ENCODE data around the gene OVOL3. TPM values are rescaled to one million over a fixed set of nuclear protein-coding genes. Genes with fewer than 3 reads are reported as not detected.
A peak's percentile ranks its signal among the peaks of the same experiment; 100 is the strongest.

OVOL3 gene
- total RNA-seq, 1 donor from 2014 or later: not detected

DNA sequence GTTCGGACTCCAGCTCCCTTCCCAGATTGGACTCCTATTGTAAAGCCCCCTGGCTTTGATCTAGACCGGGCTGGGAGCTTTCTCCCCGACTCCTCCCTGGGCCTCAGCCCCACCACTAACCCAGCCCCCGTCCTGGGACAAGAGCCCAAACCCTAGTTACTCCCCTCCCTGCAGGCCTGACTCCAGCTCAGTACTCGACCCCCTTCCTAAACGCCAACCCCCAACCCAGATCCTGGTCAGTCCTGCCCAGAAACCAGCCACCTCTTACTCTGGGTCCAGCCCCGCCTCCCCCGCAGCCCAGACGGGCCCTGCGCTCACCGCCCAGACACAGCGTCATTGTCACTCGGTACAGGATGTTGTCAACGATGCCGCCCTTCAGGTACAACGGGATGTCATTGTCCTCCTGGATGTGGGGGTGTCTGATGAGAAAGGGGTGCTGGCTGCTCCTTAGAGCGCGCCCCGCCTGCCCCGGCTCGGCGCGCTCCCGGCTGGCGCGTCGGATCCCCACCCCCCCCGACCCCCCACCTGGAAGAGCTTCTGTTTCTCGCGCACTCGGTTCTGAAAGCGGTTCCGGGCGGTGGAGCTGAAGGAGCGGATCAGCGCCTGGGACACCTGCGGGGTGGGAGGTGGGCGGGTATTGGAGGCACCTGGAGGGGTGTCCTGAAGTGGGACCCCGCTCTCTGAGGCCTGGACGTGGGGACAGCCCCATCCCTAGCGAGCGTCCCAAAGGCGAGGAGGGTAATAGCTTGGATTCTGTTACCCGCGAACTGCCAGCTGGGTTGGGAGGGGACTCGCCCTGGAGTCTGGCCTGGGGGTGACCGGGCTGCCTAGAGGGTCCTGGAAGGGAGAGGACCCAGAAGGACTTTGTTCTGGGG, 40.4 kb downstream of the OVOL3 start:
- TF ChIP-seq POLR2A (IDR thresholded peaks at IDR 0.05): peak in 1 of 2 donors; percentile 13
- TF ChIP-seq POLR2AphosphoS5 (IDR thresholded peaks at IDR 0.05; ENCODE audit: insufficient read depth in 1 of 2, low read depth in 1 of 2): peak in 1 of 2 donors; percentile 71
- TF ChIP-seq, protein P1, sequence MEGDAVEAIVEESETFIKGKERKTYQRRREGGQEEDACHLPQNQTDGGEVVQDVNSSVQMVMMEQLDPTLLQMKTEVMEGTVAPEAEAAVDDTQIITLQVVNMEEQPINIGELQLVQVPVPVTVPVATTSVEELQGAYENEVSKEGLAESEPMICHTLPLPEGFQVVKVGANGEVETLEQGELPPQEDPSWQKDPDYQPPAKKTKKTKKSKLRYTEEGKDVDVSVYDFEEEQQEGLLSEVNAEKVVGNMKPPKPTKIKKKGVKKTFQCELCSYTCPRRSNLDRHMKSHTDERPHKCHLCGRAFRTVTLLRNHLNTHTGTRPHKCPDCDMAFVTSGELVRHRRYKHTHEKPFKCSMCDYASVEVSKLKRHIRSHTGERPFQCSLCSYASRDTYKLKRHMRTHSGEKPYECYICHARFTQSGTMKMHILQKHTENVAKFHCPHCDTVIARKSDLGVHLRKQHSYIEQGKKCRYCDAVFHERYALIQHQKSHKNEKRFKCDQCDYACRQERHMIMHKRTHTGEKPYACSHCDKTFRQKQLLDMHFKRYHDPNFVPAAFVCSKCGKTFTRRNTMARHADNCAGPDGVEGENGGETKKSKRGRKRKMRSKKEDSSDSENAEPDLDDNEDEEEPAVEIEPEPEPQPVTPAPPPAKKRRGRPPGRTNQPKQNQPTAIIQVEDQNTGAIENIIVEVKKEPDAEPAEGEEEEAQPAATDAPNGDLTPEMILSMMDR (IDR thresholded peaks at IDR 0.05): no peak
- intact Hi-C loops (cut with DNase I): no loop called here
- H3K9me3 ChIP-seq: no peaks in the 10 kb centered on the region
- peak overlapping the region; percentile 96 for H3K27ac ChIP-seq
- H3K36me3 ChIP-seq: peaks cover 0 to 42% of the 10 kb centered on the region in 2 donors
- H3K4me3 ChIP-seq: peak overlapping the region; percentile 63 to 72
- peaks cover 28% of the 10 kb centered on the region for H3K4me1 ChIP-seq
- no peaks in the 10 kb centered on the region for H3K27me3 ChIP-seq
- DNase-seq (ENCODE audit: extremely low spot score in 2 of 2): no peak

- H3K36me3 ChIP-seq: peaks cover 0 to 36% of the 10 kb centered on the region in 2 donors
- no peaks in the 10 kb centered on the region for H3K27me3 ChIP-seq
- H3K9me3 ChIP-seq: no peaks in the 10 kb centered on the region
- intact Hi-C loops (cut with DNase I): no loop called here
- H3K27ac ChIP-seq: peak overlapping the region; percentile 96
- peak overlapping the region; percentile 63 to 72 for H3K4me3 ChIP-seq
- TF ChIP-seq POLR2AphosphoS5 (IDR thresholded peaks at IDR 0.05; ENCODE audit: insufficient read depth in 1 of 2, low read depth in 1 of 2): no peak
- TF ChIP-seq POLR2A (IDR thresholded peaks at IDR 0.05): no peak
- TF ChIP-seq, protein P1 (IDR thresholded peaks at IDR 0.05): no peak
- DNase-seq (ENCODE audit: extremely low spot score in 2 of 2): no peak
- H3K4me1 ChIP-seq: peaks cover 28% of the 10 kb centered on the region
Observed at GRCh38 chr19:36152019-36152351, 41.0 kb downstream of the OVOL3 start.

DNA sequence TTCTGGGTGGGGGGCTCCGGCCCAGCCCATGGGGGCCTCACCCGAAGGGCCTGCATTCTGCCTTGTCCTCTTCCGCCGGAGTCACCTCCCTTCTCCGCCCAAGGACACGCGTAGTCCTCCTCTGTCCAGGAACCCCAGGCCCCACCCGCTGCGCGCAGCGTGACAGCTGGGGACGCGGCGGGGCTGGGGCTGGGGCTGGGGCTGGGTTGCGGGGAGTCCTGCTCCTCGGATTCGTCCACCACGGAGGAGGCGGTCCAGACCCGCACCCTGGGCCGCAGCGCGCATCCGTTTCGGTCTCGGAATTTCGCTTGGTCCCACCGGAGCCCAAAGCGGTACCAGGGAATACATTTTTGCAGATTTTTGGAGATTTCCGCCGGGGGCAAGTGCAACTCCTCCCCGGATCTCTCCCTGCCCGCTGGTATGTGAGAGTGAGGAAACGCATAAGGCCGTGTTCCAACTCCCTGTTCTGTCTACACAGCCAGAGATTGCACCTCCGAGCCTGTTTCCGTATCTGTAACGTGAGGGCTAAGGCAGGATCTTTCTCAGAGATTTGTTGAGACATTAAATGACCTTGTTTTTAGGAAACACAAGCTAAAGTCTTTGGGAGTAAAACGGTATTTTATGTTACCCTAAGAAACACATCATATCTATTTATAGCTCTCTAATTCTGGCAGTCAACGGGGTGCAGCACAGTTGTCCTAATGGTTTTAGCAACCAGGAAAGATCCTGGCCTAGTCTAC, 41.6 kb downstream of the OVOL3 start, which contains the start of gene COX7A1:
TSS of gene COX7A1 (minus strand) at position 96 of the 740 bp plus-strand sequence. CDS start at position 56, 40 bp downstream.
- H3K4me3 ChIP-seq: peak within 1 kb of the TSS; percentile 63 to 72
- no peaks in the 10 kb centered on the region for H3K9me3 ChIP-seq
- peaks cover 32% of the 10 kb centered on the region for H3K4me1 ChIP-seq
- H3K36me3 ChIP-seq: peaks cover 0 to 31% of the 10 kb centered on the region in 2 donors
- TF ChIP-seq, protein P1 (IDR thresholded peaks at IDR 0.05): no peak
- peak in 1 of 2 donors; percentile 46 for TF ChIP-seq POLR2A (IDR thresholded peaks at IDR 0.05)
- peak; percentile 42 to 89 for TF ChIP-seq POLR2AphosphoS5 (IDR thresholded peaks at IDR 0.05; ENCODE audit: insufficient read depth in 1 of 2, low read depth in 1 of 2)
- DNase-seq (ENCODE audit: extremely low spot score in 2 of 2): no peak
- H3K27me3 ChIP-seq: no peaks in the 10 kb centered on the region
- intact Hi-C loops (cut with DNase I): no loop called here
- H3K27ac ChIP-seq: peak within 1 kb of the TSS; percentile 96

GRCh38 chr19:36153126-36153525, 42.2 kb downstream of the OVOL3 start:
- peaks cover 32% of the 10 kb centered on the region for H3K4me1 ChIP-seq
- no peak for DNase-seq (ENCODE audit: extremely low spot score in 2 of 2)

More at GRCh38 chr19:36153126-36153525, 42.2 kb downstream of the OVOL3 start:
- peak overlapping the region; percentile 63 to 72 for H3K4me3 ChIP-seq
- H3K27ac ChIP-seq: peak overlapping the region; percentile 96
- H3K27me3 ChIP-seq: no peaks in the 10 kb centered on the region
- peaks cover 0 to 26% of the 10 kb centered on the region in 2 donors for H3K36me3 ChIP-seq
- TF ChIP-seq, protein P1 (IDR thresholded peaks at IDR 0.05): no peak
- TF ChIP-seq POLR2A (IDR thresholded peaks at IDR 0.05) (no peak), POLR2AphosphoS5 (IDR thresholded peaks at IDR 0.05; ENCODE audit: insufficient read depth in 1 of 2, low read depth in 1 of 2) (no peak)
- H3K9me3 ChIP-seq: no peaks in the 10 kb centered on the region
- intact Hi-C loops (cut with DNase I): no loop called here

All from vagina (tissue), 2 donors.